Fibroblast of pulmonary artery (primary cell): ENCODE measurements around the gene RPL13A.
"Not testable (repeated sequence)": the region's sequence is repeated elsewhere in the genome, so short reads cannot be mapped to it uniquely, and the experiment has no call there.

Experiments used
- DNase-seq: peaks from one replicate; pipeline ENCODE4 v3.0.0-alpha.2; 2010; ENCODE audit warnings: low read depth
- H3K4me3 ChIP-seq: replicated peaks from 2 replicates; pipeline ENCODE4 v1.5.1; 2011; ENCODE audit warnings: low read depth, mild to moderate bottlenecking, control low read depth, low read length, moderate library complexity
- CTCF ChIP-seq: IDR thresholded peaks from 2 replicates; pipeline ENCODE4 v1.5.1; 2011; ENCODE audit warnings: mild to moderate bottlenecking, control low read depth, low read length, inconsistent platforms; ENCODE audit errors: missing control alignments

Gene RPL13A

GRCh38 chr19:49458567-49458903, 28.9 kb upstream of the RPL13A start:
- DNase-seq: no peak
- TF ChIP-seq CTCF: no peak
- H3K4me3 ChIP-seq: no peak overlapping the region

- DNase-seq: no peak
- TF ChIP-seq CTCF: no peak
- H3K4me3 ChIP-seq: no peak overlapping the region
Observed at GRCh38 chr19:49459388-49459787, 28.0 kb upstream of the RPL13A start.

GRCh38 chr19:49461130-49461529, 26.3 kb upstream of the RPL13A start:
- not testable (repeated sequence) for DNase-seq, H3K4me3 ChIP-seq

- no peak for TF ChIP-seq CTCF
- no peak for DNase-seq
- no peak overlapping the region for H3K4me3 ChIP-seq
Observed at GRCh38 chr19:49461656-49462055, 25.8 kb upstream of the RPL13A start.

- no peak overlapping the region for H3K4me3 ChIP-seq
- no peak for TF ChIP-seq CTCF
- no peak for DNase-seq
Observed at GRCh38 chr19:49462492-49462891, 24.9 kb upstream of the RPL13A start.

- no peak for TF ChIP-seq CTCF
- DNase-seq: no peak
- H3K4me3 ChIP-seq: no peak overlapping the region
Observed at GRCh38 chr19:49463960-49464740, 23.3 kb upstream of the RPL13A start.

GRCh38 chr19:49465371-49465770, 22.0 kb upstream of the RPL13A start:
- TF ChIP-seq CTCF: no peak
- H3K4me3 ChIP-seq: no peak overlapping the region
- DNase-seq: no peak
